ENCODE results near the gene PROKR1.
A peak's percentile ranks its signal among the peaks of the same experiment; 100 is the strongest.
"Not testable (repeated sequence)": the region's sequence is repeated elsewhere in the genome, so short reads cannot be mapped to it uniquely, and the experiment has no call there.

Gene PROKR1

GRCh38 chr2:68643011-68643873 lies at the start of gene PROKR1:
Gene PROKR1, plus strand, starts transcription at chr2:68643579. Its CDS starts 2,243 bp downstream, at chr2:68645822.
- DNase-seq = peak; percentile 72

GRCh38 chr2:68594041-68594440 lies 49.3 kb upstream of the PROKR1 start:
- no peak for DNase-seq

DNA sequence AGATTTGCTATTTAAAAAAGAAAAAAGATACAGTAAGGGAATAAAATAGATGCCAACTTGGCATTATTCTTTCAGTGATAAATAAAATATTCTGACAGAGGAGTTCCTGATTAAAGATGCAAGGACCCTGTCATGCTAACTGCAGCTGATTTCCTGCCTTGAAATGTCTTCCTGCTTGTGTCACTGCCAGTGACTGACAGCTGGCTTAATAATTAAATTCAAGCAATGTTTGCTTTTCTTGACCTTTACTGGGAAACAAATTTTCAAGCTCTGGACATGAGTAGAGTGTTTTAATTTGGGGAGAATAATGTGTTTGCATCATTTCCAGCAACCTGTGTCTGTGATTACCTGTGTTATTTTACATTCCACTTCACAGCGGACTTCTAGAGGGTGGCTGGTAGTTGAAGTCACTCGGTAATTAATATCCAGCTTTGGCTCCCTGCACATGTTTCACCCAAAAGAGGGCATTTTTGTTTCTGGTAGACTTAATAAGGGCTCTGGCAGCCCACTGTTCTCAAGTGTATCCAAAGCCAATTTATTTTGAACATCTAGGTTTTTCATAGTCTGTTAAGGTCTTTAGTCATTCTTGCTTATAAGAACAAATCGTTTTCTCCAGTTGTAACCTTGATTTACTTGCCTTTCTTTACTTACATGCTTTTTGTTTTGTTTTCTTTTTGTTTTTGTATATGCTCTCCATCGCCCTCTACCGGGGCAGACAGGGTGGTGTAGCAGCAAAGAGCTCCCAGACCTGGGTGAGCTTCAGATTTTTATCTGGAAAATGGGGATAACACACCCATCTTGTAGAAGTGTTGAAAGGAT lies 48.5 kb upstream of the PROKR1 start:
- peak; percentile 72 for DNase-seq

DNA sequence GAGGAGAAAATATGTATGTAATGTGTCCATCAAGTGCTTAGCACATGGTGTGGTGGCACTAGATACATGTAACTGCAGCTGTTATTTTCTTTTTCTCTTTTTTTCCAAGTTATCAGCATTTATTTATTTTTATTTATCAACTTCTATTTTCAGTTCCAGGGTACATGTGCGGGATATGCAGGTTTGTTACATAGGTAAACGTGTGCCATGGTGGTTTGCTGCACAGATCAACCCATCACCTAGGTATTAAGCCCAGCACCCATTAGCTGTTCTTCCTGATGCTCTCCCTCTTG lies 47.9 kb upstream of the PROKR1 start:
- DNase-seq = not testable (repeated sequence)

DNA sequence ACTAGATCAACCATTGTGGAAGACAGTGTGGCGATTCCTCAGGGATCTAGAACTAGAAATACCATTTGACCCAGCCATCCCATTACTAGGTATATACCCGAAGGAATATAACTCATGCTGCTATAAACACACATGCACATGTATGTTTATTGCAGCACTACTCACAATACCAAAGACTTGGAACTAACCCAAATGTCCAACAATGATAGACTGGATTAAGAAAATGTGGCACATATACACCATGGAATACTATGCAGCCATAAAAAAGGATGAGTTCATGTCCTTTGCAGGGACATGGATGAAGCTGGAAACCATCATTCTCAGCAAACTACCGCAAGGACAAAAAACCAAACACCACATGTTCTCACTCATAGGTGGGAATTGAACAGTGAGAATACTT lies 42.9 kb upstream of the PROKR1 start:
- DNase-seq = not testable (repeated sequence)

GRCh38 chr2:68603059-68603458 lies 40.3 kb upstream of the PROKR1 start:
- DNase-seq = no peak

DNA sequence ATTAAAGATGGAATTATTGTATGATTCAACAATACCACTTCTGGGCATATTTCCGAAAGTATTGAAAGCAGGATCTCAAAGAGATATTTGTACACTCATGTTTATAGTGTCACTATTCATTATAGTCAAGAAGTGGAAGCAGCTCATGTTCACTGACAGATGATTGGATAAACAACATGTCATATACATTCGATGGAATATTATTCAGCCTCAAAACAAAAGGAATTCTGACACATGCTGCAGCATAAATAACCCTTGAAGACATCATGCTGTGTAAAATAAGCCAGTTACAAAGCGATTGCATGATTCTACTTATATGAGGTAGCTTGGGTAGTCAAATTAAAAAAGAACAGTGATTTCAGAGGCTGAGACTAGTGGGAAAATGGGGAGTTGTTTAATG lies 39.3 kb upstream of the PROKR1 start:
- no peak for DNase-seq

DNA sequence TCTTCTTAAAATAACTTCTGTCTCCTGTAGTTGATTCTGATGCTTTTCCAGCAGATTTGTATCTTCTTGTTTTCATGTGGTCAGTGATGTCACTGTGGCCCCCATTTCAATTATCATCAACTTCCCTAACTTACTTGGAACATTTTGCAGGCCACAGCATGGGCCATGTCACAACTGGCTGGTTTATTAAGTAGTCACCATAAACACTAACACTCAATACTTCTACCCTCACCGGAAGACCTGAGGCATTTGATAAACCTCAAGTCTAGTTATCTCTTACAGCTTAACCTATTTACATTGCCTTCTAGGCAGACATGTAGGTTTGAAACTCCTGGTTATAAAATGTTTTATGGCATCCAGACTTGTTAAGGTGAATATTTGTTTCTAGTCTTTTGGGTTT lies 37.4 kb upstream of the PROKR1 start:
- no peak for DNase-seq

- DNase-seq = no peak
Observed at GRCh38 chr2:68606759-68607158, 36.6 kb upstream of the PROKR1 start.

GRCh38 chr2:68607837-68608236 lies 35.5 kb upstream of the PROKR1 start:
- DNase-seq = no peak

DNA sequence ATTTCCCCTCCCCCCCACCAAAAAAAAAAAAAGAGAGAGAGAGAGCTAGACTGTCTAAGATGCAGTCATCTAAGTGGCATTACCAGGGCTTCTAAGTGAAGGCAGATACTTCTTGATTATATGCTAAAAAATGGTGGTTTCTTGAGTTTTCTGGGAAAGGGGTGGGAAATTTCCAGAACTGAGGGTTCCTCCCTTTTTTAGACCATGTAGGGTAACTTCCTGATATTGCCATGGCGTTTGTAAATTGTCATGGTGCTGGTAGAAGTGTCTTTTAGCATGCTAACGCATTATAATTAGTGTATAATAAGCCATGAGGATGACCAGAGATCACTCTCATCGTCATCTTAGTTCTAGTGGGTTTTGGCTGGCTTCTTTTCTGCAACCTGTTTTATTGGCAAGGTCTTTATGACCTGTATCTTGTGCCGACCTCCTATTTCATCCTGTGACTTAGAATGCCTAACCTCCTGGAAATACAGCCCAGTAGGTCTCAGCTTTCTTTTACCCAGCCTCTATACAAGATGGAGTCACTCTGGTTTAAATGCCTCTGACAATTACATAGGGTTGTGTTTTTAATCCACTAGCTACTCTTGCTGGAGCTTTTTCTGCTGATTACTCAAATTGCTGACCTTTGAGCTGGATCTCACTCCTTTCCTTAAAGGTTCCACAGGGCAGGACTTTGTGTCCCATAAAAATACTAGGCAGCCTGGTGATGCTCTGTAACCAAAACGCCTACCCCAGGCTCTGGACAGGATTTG lies 30.4 kb upstream of the PROKR1 start:
- no peak for DNase-seq

GRCh38 chr2:68620772-68621171 lies 22.6 kb upstream of the PROKR1 start:
- DNase-seq = no peak

DNA sequence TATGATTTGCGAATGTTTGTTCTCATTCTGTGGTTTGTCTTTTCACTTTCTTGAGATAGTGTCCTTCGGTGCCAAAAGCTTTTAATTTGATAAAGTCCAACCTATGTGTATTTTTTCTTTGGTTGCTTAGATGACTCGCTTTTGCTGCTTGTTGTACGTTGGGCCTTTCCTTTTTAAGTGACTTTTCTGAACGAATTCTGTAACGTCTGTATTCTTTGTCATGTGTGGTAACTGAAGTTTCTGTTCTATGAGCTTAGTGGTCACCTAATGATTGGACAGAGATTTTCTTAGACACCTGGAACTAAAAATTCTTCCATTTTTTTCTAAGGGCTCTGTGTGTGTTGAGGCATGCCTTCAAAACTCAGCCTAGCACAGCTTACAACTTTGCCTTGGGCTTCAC lies 19.6 kb upstream of the PROKR1 start:
- no peak for DNase-seq

GRCh38 chr2:68627615-68628014 lies 15.8 kb upstream of the PROKR1 start:
- DNase-seq = no peak

DNA sequence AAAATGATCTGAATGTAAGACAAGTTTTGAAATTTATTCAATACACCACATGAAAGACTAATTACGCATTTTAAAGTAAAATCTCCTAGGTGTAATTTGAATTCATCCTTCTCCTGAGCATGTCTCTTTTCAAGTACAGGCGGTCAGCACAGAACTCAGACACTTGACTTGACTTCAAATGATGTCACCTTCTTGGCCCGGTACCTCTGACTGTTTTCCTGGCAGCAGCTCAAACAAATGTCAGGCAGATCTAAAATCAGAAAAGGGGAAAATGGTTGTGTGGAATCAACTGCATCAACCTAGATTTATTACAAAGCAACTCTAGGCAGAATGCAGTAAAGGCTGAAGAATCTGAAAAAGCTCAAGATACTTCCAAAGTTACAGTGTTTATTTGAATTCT lies 11.4 kb upstream of the PROKR1 start:
- DNase-seq = no peak

- no peak for DNase-seq
Observed at GRCh38 chr2:68637047-68637446, 6.3 kb upstream of the PROKR1 start.

DNA sequence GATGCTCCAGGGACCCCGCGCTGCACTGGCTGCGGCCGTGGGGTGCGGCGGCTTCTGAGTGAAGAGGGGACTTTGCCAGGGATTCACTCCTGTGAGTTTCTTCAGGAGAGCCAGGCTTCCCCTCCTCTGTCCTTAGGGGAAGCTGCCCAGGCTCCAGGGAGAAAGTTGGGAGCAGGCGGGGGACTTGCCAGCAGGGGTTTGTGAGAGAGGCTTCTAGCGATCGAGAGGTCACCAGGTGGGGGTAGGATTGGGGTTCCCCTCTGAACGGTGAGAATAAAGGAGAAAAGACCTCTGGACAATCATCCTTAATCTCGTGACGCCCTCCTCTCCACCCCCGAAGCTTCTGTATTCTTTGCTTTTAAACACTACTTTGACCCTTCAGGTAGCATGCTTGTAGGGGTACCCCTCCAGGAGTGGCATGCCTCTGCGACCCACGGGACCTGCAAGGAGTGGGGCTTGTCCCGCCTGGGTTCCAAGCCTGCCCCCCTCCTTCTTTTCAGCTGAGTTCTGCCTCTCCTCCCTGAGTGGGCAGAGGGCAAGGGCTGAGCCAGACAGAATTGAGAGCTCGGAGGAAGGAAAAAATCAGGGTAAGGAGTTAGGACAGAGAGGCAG lies 601 bp downstream of the PROKR1 start:
- no peak for DNase-seq

GRCh38 chr2:68645523-68645922 lies 2.1 kb downstream of the PROKR1 start:
- no peak for DNase-seq

GRCh38 chr2:68646303-68646702 lies 2.9 kb downstream of the PROKR1 start:
- DNase-seq = no peak

- DNase-seq = no peak
Observed at GRCh38 chr2:68650645-68651044, 7.3 kb downstream of the PROKR1 start.

DNA sequence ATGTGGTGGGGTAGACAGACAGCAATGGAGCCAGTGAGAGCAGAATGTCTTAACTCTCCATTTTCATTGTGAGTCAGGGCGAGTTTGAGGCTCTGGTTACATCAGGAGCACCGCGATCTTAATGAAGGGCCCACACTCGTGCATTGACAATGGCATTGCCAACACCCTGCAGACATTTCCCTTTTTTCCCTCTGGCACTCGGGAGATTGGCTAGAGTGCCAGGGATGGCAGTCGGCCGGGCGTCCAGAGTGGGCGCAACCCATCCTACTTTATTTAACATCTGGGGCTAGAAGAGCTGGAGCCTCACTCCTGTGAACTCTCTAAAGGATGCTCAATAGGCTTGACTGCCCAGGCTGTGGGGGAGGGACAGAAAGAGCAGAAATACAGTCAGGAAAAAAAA lies 9.7 kb downstream of the PROKR1 start:
- DNase-seq = peak; percentile 73

DNA sequence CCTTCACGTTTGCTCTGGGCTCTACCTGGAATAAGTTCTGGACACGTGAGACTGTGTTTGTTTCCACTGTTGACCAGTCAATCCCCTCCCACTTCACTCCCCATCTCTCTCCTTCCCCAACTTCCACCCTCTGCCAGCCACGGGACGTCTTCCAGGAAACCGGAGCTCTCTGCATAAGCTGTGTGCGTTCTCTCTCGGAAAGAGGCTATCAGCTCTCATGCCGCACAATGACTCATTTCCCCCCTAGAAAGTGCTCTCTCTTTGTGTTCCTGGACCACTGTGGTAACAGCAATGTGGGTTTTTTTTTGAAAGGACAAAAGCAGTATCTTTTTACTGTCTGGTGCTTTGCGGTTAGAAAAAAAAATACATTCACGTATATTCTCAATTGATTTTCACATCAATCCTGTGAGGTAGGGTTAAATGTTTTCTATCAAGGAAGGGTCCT lies 10.2 kb downstream of the PROKR1 start:
- DNase-seq = peak; percentile 77

- no peak for DNase-seq
Observed at GRCh38 chr2:68658266-68658665, 14.9 kb downstream of the PROKR1 start.

Measured in activated CD8-positive, alpha-beta memory T cell treated with anti-CD3 and anti-CD28 coated beads for 24 hours (primary cell).